ENCODE results near the gene RAP1B.

RAP1B gene

DNA sequence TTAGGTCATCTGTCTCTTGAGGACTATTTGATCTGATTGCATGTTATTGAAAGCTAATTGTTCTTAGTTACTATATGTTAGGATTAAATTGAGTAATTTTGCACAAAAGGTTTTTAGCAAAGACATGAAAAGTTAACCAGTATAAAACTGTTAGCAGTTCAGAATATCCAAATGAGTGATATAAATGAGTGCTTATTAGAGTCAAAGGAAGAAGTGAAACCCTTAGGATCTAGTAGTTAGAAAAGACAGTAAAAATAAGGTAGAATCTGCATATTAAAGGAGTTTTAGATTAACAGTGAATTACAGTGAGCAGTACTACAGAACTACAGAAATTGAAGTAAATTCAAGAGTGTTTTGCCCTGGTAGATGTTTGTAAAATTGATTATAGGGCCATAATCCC lies 12.4 kb downstream of the RAP1B start:
- no peak for DNase-seq
- in situ Hi-C loops (cut with HindIII; ENCODE audit: low pct_ligation_motif_present, low sequenced_read_pairs), result no loop called here

GRCh38 chr12:68623984-68624383 lies 13.3 kb downstream of the RAP1B start:
- peaks cover 12% of the 10 kb centered on the region for H3K36me3 ChIP-seq (replicated peaks)
- no peak overlapping the region for H3K27ac ChIP-seq
- H3K27me3 ChIP-seq (replicated peaks), result no peaks in the 10 kb centered on the region
- TF ChIP-seq CTCF (IDR thresholded peaks at IDR 0.05; ENCODE audit: low read depth, low read length, missing control alignments), result no peak
- DNase-seq, result no peak
- in situ Hi-C loops (cut with HindIII; ENCODE audit: low pct_ligation_motif_present, low sequenced_read_pairs), result no loop called here
- H3K4me3 ChIP-seq (ENCODE audit: low read depth, low read length), result no peak overlapping the region

More for the DNA sequence above, 12.4 kb downstream of the RAP1B start:
- no peak overlapping the region for H3K4me3 ChIP-seq (ENCODE audit: low read depth, low read length)
- H3K27ac ChIP-seq, result no peak overlapping the region
- H3K36me3 ChIP-seq (replicated peaks), result peaks cover 11% of the 10 kb centered on the region
- no peaks in the 10 kb centered on the region for H3K27me3 ChIP-seq (replicated peaks)
- no peak for TF ChIP-seq CTCF (IDR thresholded peaks at IDR 0.05; ENCODE audit: low read depth, low read length, missing control alignments)

DNA sequence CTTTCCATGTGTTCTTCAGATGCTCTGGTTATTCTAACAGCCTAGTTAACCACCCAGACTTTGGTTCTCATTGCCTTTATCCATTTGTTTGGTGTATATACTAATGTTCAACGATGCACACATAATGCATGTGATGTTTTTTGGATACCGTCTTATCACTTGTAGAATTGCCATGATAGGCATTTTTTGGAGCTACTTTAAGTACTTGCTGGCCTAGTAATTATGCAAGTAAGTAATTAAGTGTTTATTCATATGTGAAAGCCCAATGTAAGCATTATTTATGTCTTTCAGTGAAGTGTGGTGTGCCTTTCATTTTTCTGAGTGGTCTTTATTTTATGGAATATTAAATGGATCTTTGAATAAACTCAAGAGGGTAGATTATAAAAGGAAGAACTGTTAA lies 14.2 kb downstream of the RAP1B start:
- in situ Hi-C loops (cut with HindIII; ENCODE audit: low pct_ligation_motif_present, low sequenced_read_pairs), result no loop called here

GRCh38 chr12:68627673-68628319 lies 17.1 kb downstream of the RAP1B start:
- in situ Hi-C loops (cut with HindIII; ENCODE audit: low pct_ligation_motif_present, low sequenced_read_pairs), result no loop called here
- H3K4me3 ChIP-seq (ENCODE audit: low read depth, low read length), result no peak overlapping the region
- no peak overlapping the region for H3K27ac ChIP-seq
- H3K36me3 ChIP-seq (replicated peaks), result peaks cover 12% of the 10 kb centered on the region
- DNase-seq, result no peak
- TF ChIP-seq CTCF (IDR thresholded peaks at IDR 0.05; ENCODE audit: low read depth, low read length, missing control alignments), result no peak
- no peaks in the 10 kb centered on the region for H3K27me3 ChIP-seq (replicated peaks)

More for the DNA sequence above, 14.2 kb downstream of the RAP1B start:
- Histone ChIP-seq H3K27me3 (replicated peaks) (no peaks in the 10 kb centered on the region), H3K4me3 (ENCODE audit: low read depth, low read length) (no peak overlapping the region), H3K27ac (no peak overlapping the region), H3K36me3 (replicated peaks) (peaks cover 12% of the 10 kb centered on the region)
- no peak for DNase-seq
- no peak for TF ChIP-seq CTCF (IDR thresholded peaks at IDR 0.05; ENCODE audit: low read depth, low read length, missing control alignments)

DNA sequence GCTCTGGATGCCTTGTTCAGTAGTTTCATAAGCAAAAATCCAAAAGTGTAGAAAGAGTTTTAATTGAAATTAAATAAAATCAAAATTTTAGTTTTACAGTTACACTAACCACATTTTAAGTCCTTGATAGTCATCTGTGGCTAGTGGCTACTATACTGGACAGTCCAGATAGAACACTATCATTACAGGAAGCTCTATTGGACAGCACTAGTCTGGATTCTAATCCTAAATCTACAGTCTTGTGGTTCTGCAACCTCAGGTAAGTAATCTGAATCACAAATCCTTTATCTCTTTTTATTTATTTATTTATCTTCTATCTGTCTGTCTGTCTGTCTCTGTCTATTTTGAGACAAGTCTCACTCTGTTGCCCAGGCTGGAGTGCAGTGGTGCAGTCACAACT lies 18.0 kb downstream of the RAP1B start:
- no peak overlapping the region for H3K4me3 ChIP-seq (ENCODE audit: low read depth, low read length)
- peaks cover 12% of the 10 kb centered on the region for H3K36me3 ChIP-seq (replicated peaks)
- no peak for TF ChIP-seq CTCF (IDR thresholded peaks at IDR 0.05; ENCODE audit: low read depth, low read length, missing control alignments)
- no peak overlapping the region for H3K27ac ChIP-seq
- in situ Hi-C loops (cut with HindIII; ENCODE audit: low pct_ligation_motif_present, low sequenced_read_pairs), result no loop called here
- no peaks in the 10 kb centered on the region for H3K27me3 ChIP-seq (replicated peaks)
- no peak for DNase-seq

- Histone ChIP-seq H3K27ac (no peak overlapping the region), H3K4me3 (ENCODE audit: low read depth, low read length) (no peak overlapping the region), H3K27me3 (replicated peaks) (no peaks in the 10 kb centered on the region), H3K36me3 (replicated peaks) (peaks cover 9% of the 10 kb centered on the region)
- in situ Hi-C loops (cut with HindIII; ENCODE audit: low pct_ligation_motif_present, low sequenced_read_pairs), result no loop called here
- no peak for TF ChIP-seq CTCF (IDR thresholded peaks at IDR 0.05; ENCODE audit: low read depth, low read length, missing control alignments)
- no peak for DNase-seq
Observed at GRCh38 chr12:68630050-68630449, 19.4 kb downstream of the RAP1B start.

All from brain microvascular endothelial cell (primary cell).